Measurements from ENCODE around the gene GLIS1.
A peak's percentile ranks its signal among the peaks of the same experiment; 100 is the strongest.

Gene GLIS1

GRCh38 chr1:53583021-53583867, 155.7 kb downstream of the GLIS1 start:
- no peak overlapping the region for H3K4me3 ChIP-seq (ENCODE audit: low read length)
- no peak for TF ChIP-seq CTCF (conservative IDR thresholded peaks at IDR 0.05; ENCODE audit: low read depth, low read length)
- no peak for DNase-seq (ENCODE audit: low read depth)

GRCh38 chr1:53582211-53583020, 156.5 kb downstream of the GLIS1 start:
- no peak for TF ChIP-seq CTCF (conservative IDR thresholded peaks at IDR 0.05; ENCODE audit: low read depth, low read length)

DNA sequence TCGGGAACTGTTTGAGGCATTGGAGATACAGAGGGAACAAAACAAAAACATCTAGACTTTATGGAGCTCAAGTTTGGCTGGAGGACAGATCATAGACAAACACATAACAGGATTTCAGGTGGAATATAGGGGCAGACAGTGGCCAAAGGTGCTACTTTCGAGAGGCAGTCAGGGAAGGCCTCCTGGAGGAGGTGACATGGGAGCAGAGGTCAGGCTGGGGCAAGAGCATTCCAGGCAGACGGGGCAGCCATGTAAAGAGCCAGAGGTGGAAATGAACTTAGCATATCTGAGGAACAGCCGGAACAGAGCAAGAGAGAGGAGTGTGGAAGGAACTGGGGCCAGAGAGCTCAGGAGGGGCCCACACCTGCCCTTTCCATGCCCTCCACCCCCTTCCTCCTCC, 157.5 kb downstream of the GLIS1 start:
- TF ChIP-seq CTCF (conservative IDR thresholded peaks at IDR 0.05; ENCODE audit: low read depth, low read length): no peak
- DNase-seq (ENCODE audit: low read depth): no peak

More at GRCh38 chr1:53582211-53583020, 156.5 kb downstream of the GLIS1 start:
- no peak overlapping the region for H3K4me3 ChIP-seq (ENCODE audit: low read length)
- peak; percentile 73 for DNase-seq (ENCODE audit: low read depth)

GRCh38 chr1:53580739-53581475, 158.1 kb downstream of the GLIS1 start:
- DNase-seq (ENCODE audit: low read depth): no peak
- no peak overlapping the region for H3K4me3 ChIP-seq (ENCODE audit: low read length)
- no peak for TF ChIP-seq CTCF (conservative IDR thresholded peaks at IDR 0.05; ENCODE audit: low read depth, low read length)

More for the DNA sequence above, 157.5 kb downstream of the GLIS1 start:
- H3K4me3 ChIP-seq (ENCODE audit: low read length): no peak overlapping the region

GRCh38 chr1:53580009-53580400, 159.0 kb downstream of the GLIS1 start:
- H3K4me3 ChIP-seq (ENCODE audit: low read length): no peak overlapping the region
- DNase-seq (ENCODE audit: low read depth): no peak
- TF ChIP-seq CTCF (conservative IDR thresholded peaks at IDR 0.05; ENCODE audit: low read depth, low read length): no peak

- no peak for DNase-seq (ENCODE audit: low read depth)
- H3K4me3 ChIP-seq (ENCODE audit: low read length): no peak overlapping the region
- no peak for TF ChIP-seq CTCF (conservative IDR thresholded peaks at IDR 0.05; ENCODE audit: low read depth, low read length)
Measured at GRCh38 chr1:53579221-53580008, 159.5 kb downstream of the GLIS1 start.

Data from retinal pigment epithelial cell (primary cell).